GM10248 (cell line): ENCODE data around the gene GALNT5.

Source experiments
- CTCF ChIA-PET: fragments of 300-600 bp; sonication (Branson Sonifier 250); formaldehyde crosslinking; extraction: SDS; loops from one replicate; lab custom pipeline; 2021; ENCODE audit warnings: antibody characterized with exemption; lab: Yijun Ruan, JAX
- POLR2A ChIA-PET: fragments of 350-650 bp; sonication (Branson Sonifier 250); formaldehyde crosslinking; extraction: SDS; loops from one replicate; lab custom pipeline; 2020; ENCODE audit warnings: antibody characterized with exemption; lab: Yijun Ruan, JAX
- DNase-seq: peaks from one replicate; pipeline ENCODE4 v3.0.0; 2012; ENCODE audit errors: extremely low spot score
- TF ChIP-seq, protein P1 (sequence below): IDR thresholded peaks from 2 replicates; pipeline ENCODE4 v1.5.1; 2012; ENCODE audit warnings: mild to moderate bottlenecking, low read depth; ENCODE audit errors: extremely low read depth, missing control alignments, control extremely low read depth

The GALNT5 gene

DNA sequence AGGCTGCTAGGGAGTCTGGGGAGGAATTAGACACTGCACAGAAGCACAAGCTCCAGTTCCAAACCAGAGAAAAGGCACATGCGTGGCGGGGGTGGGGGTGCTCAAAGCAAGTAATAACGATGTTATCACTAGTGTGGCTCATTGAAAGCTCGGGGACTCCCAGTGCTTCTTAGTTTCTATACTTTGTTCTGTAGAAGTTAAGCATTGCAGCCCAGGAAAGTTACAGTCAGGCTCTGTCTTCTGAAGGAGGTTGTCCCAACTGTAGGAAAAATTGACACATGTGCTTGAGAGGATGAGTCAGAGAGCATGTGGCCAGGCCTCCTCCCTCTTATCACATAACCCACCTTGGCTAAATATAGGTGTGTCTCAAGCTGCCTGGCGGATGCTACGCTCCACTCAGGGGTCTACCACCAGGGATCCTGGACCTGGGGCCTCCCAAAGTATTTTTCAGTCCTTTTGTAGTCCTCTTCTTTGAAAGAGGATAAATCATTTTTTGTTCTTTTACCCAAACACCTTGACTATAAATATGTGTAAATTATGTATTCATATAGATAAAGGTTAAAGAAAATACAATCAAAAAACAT is 3.8 kb downstream of the GALNT5 start:
- ChIA-PET CTCF (interaction anchor here (1.1 to 1.2 kb wide), 3 partner anchors 10 to 66 kb away, joined by 3 read pairs; no protein-coding TSS in a partner anchor), POLR2A (no interaction called here)
- DNase-seq = peak; percentile 19
- TF ChIP-seq, protein P1, sequence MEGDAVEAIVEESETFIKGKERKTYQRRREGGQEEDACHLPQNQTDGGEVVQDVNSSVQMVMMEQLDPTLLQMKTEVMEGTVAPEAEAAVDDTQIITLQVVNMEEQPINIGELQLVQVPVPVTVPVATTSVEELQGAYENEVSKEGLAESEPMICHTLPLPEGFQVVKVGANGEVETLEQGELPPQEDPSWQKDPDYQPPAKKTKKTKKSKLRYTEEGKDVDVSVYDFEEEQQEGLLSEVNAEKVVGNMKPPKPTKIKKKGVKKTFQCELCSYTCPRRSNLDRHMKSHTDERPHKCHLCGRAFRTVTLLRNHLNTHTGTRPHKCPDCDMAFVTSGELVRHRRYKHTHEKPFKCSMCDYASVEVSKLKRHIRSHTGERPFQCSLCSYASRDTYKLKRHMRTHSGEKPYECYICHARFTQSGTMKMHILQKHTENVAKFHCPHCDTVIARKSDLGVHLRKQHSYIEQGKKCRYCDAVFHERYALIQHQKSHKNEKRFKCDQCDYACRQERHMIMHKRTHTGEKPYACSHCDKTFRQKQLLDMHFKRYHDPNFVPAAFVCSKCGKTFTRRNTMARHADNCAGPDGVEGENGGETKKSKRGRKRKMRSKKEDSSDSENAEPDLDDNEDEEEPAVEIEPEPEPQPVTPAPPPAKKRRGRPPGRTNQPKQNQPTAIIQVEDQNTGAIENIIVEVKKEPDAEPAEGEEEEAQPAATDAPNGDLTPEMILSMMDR = no peak

DNA sequence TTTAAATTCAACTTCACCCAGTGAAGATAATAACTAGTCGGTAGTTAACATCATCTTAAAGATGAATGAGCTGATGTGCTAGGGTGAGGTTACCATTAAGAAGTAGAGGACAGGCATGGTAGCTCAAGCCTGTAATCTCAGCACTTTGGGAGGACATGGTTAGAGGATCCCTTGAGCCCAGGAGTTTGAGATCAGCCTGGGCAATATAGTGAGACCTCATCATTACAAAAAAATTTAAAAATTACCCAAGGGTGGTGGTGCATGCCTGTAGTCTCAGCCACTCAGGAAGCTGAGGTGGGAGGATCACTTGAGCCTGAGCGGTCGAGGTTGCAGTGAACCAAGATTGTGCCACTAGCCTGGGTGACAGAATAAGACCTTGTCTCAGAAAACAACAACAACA is 4.7 kb downstream of the GALNT5 start:
- ChIA-PET CTCF (interaction anchor here (1.2 kb wide), 1 partner anchor 9 kb away, joined by 3 read pairs; no protein-coding TSS in a partner anchor), POLR2A (no interaction called here)
- TF ChIP-seq, protein P1 = no peak
- no peak for DNase-seq

DNA sequence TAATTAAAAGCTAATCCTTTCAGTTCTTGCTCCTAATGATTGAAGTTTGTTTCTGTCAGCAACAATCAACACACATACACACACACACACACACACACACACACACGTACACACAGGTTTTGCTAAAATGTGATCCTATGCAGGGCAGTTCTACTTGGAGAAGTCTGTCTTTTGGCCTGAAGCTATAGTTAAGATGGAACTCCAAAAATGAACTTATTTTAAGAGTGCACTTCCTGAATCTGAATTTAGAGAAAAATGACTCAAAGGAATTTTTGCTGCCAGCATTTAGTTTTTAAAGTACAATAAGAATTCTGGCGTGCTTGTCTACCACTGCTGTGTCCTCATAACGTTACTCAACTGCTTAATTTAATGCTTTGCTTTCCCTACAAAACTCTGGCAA is 6.6 kb downstream of the GALNT5 start:
- no peak for DNase-seq
- TF ChIP-seq, protein P1 = no peak
- ChIA-PET POLR2A (no interaction called here), CTCF (interaction anchor here (2.2 kb wide), 1 partner anchor 15 kb away, joined by 9 read pairs; no protein-coding TSS in a partner anchor)

DNA sequence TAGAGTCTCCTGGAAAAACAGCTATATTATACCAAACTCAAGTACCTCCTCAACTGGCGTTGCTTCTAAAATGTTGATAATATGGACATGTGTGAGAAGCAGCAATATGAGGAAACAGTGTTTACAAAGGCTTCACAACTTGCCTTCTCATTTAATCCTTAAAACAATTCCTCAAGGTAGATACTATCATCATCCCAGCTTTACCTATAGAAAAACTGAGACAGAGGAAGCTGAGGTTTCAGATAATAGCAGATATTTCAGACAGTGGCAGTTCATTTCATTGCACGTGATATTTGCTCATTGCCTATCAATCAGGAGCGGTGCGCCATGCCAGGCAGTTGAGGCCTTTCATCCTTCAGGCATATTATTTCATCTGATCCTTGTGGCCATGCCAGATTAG is 8.3 kb downstream of the GALNT5 start:
- POLR2A ChIA-PET = no interaction called here
- DNase-seq = no peak
- CTCF ChIA-PET = no interaction called here
- TF ChIP-seq, protein P1 = no peak

DNA sequence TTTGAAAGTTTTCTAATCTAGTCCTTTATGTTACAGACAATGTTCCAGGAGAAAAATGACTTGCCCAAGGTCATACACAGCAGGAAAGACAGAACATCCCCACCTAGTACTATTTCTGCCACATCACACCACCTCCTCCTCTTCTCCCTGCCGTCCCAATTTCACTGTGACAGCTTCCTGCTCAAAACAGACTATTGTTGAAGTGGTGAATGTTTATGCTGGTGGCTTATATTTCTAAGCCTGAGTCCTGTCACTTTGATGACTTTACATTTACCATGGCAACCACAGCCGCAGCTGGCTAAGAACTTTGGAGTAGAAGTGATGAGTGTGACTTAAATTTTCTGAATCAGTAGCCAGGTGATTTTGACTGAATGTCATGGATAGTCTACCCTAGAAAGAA is 10.0 kb downstream of the GALNT5 start:
- ChIA-PET POLR2A (no interaction called here), CTCF (interaction anchor here (1.1 kb wide), 1 partner anchor 22 kb away, joined by 3 read pairs; no protein-coding TSS in a partner anchor)
- TF ChIP-seq, protein P1 = no peak
- no peak for DNase-seq

DNA sequence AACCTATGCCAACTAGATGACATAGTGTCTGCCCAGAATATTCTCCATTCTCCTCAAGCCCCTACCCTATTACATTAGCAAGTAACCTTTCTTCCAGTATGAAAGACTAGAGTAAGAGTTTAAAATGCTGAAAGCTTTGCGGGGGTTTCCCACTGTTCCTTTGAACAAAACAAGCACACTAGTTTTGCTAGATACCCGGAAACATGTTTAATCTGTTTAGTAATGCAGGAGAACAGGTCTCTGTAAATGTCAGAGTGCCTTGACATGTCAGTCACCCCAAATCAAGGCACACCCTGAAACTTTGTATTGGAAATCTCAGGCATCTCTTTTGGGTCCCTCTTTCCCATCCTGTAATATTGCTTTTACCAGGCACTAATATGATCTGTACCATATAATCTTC is 11.6 kb downstream of the GALNT5 start:
- DNase-seq = no peak
- POLR2A ChIA-PET = no interaction called here
- CTCF ChIA-PET = no interaction called here
- TF ChIP-seq, protein P1 = no peak
